GM18909 (cell line): ENCODE results near the gene PRSS12.
"Not testable (repeated sequence)": the region's sequence is repeated elsewhere in the genome, so short reads cannot be mapped to it uniquely, and the experiment has no call there.

Experiments used
- ATAC-seq: cut with Tn5 transposase; IDR thresholded peaks from one replicate; pipeline ENCODE4 v1.9.1; 2021; ENCODE audit warnings: mild to moderate bottlenecking; ENCODE audit not compliant: unreplicated experiment, poor library complexity

The PRSS12 gene

GRCh38 chr4:118352843-118353533, at the start of gene PRSS12:
PRSS12 (minus strand) TSS chr4:118353003; CDS start chr4:118352720, 283 bp downstream.
- ATAC-seq, result peak; percentile 99

GRCh38 chr4:118400356-118400755, 47.6 kb upstream of the PRSS12 start:
- no peak for ATAC-seq

GRCh38 chr4:118399883-118400282, 47.1 kb upstream of the PRSS12 start:
- ATAC-seq, result not testable (repeated sequence)

GRCh38 chr4:118398226-118399090, 45.7 kb upstream of the PRSS12 start:
- ATAC-seq, result peak; percentile 95

- ATAC-seq, result no peak
Observed at GRCh38 chr4:118397623-118397979, 44.8 kb upstream of the PRSS12 start.

- no peak for ATAC-seq
Observed at GRCh38 chr4:118396881-118397622, 44.2 kb upstream of the PRSS12 start.

- ATAC-seq, result no peak
Observed at GRCh38 chr4:118395057-118395644, 42.3 kb upstream of the PRSS12 start.

- ATAC-seq, result not testable (repeated sequence)
Observed at GRCh38 chr4:118392509-118392908, 39.7 kb upstream of the PRSS12 start.

GRCh38 chr4:118390121-118390520, 37.3 kb upstream of the PRSS12 start:
- no peak for ATAC-seq

- no peak for ATAC-seq
Observed at GRCh38 chr4:118389721-118390120, 36.9 kb upstream of the PRSS12 start.

GRCh38 chr4:118388606-118389005, 35.8 kb upstream of the PRSS12 start:
- no peak for ATAC-seq

- no peak for ATAC-seq
Observed at GRCh38 chr4:118381902-118382301, 29.1 kb upstream of the PRSS12 start.

GRCh38 chr4:118373614-118374255, 20.9 kb upstream of the PRSS12 start:
- ATAC-seq, result no peak

- ATAC-seq, result no peak
Observed at GRCh38 chr4:118372251-118372650, 19.4 kb upstream of the PRSS12 start.

- ATAC-seq, result no peak
Observed at GRCh38 chr4:118369231-118369630, 16.4 kb upstream of the PRSS12 start.

- no peak for ATAC-seq
Observed at GRCh38 chr4:118367872-118368271, 15.1 kb upstream of the PRSS12 start.

- ATAC-seq, result no peak
Observed at GRCh38 chr4:118367361-118367760, 14.6 kb upstream of the PRSS12 start.

- ATAC-seq, result no peak
Observed at GRCh38 chr4:118363166-118363565, 10.4 kb upstream of the PRSS12 start.

- no peak for ATAC-seq
Observed at GRCh38 chr4:118361192-118361591, 8.4 kb upstream of the PRSS12 start.

- no peak for ATAC-seq
Observed at GRCh38 chr4:118360106-118360505, 7.3 kb upstream of the PRSS12 start.
